Left renal pelvis (tissue), 4 donors: Measurements from ENCODE around the gene ALDH1L1. TPM values are rescaled to one million over a fixed set of nuclear protein-coding genes. Genes with fewer than 3 reads are reported as not detected.
A peak's percentile ranks its signal among the peaks of the same experiment; 100 is the strongest.
"Not testable (repeated sequence)": the region's sequence is repeated elsewhere in the genome, so short reads cannot be mapped to it uniquely, and the experiment has no call there.

ENCODE experiments used
- DNase-seq, 4 donors: peaks; one replicate each; pipeline ENCODE4 v3.0.0-alpha.2; 2013; ENCODE audit warnings: low read depth in 4 of 4, low spot score in 3 of 4
- polyA plus RNA-seq, 4 donors: library from polyadenylated mRNA; unstranded; fragments of 120-200 nt; gene quantifications; one replicate each; pipeline ENCODE4 v1.2.1, GENCODE V29; 2013; ENCODE audit not compliant: insufficient read length in 4 of 4

The ALDH1L1 gene
- polyA plus RNA-seq, 4 donors = 3.2 to 48.3 (median 30.3) TPM

- DNase-seq = no peak
Observed at GRCh38 chr3:126087552-126088175, 92.7 kb downstream of the ALDH1L1 start.

GRCh38 chr3:126085841-126086240 is 94.5 kb downstream of the ALDH1L1 start:
- no peak for DNase-seq

- DNase-seq = no peak
Observed at GRCh38 chr3:126085276-126085675, 95.1 kb downstream of the ALDH1L1 start.

- DNase-seq = no peak
Observed at GRCh38 chr3:126084768-126085180, 95.6 kb downstream of the ALDH1L1 start.

- DNase-seq = peak; percentile 56 to 70 (median 64)
Observed at GRCh38 chr3:126083913-126084767, 96.2 kb downstream of the ALDH1L1 start, which contains the start of gene SLC41A3. TSS of gene SLC41A3 (minus strand) at chr3:126084124. CDS start at chr3:126068219, 15,905 bp downstream.

- peak in 1 of 4 donors; percentile 29 for DNase-seq
Observed at GRCh38 chr3:126083511-126083912, 96.9 kb downstream of the ALDH1L1 start.

- no peak for DNase-seq
Observed at GRCh38 chr3:126083138-126083445, 97.3 kb downstream of the ALDH1L1 start.

- no peak for DNase-seq
Observed at GRCh38 chr3:126082362-126083137, 97.8 kb downstream of the ALDH1L1 start.

- no peak for DNase-seq
Observed at GRCh38 chr3:126081618-126082361, 98.6 kb downstream of the ALDH1L1 start.

GRCh38 chr3:126080970-126081369 is 99.4 kb downstream of the ALDH1L1 start:
- DNase-seq = no peak

GRCh38 chr3:126078866-126079265 is 101.5 kb downstream of the ALDH1L1 start:
- no peak for DNase-seq

- no peak for DNase-seq
Observed at GRCh38 chr3:126077754-126078153, 102.6 kb downstream of the ALDH1L1 start.

- DNase-seq = no peak
Observed at GRCh38 chr3:126076140-126076539, 104.2 kb downstream of the ALDH1L1 start.

GRCh38 chr3:126070146-126070545 is 110.2 kb downstream of the ALDH1L1 start:
- no peak for DNase-seq

- DNase-seq = no peak
Observed at GRCh38 chr3:126067959-126068358, 112.4 kb downstream of the ALDH1L1 start.

GRCh38 chr3:126066676-126067075 is 113.7 kb downstream of the ALDH1L1 start:
- not testable (repeated sequence) for DNase-seq

- DNase-seq = no peak
Observed at GRCh38 chr3:126065876-126066275, 114.5 kb downstream of the ALDH1L1 start.

- no peak for DNase-seq
Observed at GRCh38 chr3:126064627-126065258, 115.6 kb downstream of the ALDH1L1 start.

GRCh38 chr3:126063358-126063965 is 116.9 kb downstream of the ALDH1L1 start:
- DNase-seq = no peak
